CD1c-positive myeloid dendritic cell (primary cell): ENCODE results near the gene CLCN6.

Experiments
- DNase-seq: peaks from one replicate; pipeline ENCODE4 v3.0.0-alpha.2; 2016; ENCODE audit errors: extremely low spot score

CLCN6 gene

DNA sequence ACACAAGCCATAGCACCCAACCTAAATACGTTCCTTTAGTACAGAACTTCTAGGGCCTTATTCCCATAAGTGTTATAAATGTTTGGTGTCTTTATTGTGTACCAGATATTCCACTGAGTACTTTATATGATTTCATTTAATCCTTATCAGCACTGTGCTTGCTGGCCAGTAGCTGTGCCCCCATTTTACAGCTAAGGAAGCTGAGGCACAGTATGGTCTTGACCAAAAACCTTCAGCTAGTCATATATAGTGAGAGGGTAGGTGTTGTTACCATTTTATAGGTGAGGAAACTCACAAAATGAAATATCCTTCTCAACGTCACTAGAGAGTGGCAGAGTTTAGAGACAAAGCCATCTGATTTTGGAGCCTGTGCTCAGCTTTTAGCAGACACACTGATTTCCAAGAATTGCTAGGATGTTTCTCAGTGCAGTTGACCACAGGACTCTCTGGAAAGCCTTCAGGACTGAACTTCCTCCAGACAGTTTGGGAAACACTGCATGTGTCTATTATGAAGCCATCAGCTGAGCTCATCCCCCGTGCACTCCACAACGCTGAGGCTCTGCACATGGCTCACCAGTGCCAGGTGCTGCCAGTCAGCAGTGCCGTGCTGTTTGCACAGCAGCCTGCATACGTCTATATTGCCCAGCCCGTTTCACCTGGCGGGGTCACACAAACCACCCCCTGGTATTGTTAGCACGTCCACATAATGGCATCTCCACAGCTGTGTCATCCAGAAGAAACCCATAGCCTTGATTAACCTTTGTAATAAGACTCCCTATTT is 26.1 kb downstream of the CLCN6 start:
- no peak for DNase-seq

GRCh38 chr1:11833497-11833896 is 27.5 kb downstream of the CLCN6 start:
- no peak for DNase-seq

DNA sequence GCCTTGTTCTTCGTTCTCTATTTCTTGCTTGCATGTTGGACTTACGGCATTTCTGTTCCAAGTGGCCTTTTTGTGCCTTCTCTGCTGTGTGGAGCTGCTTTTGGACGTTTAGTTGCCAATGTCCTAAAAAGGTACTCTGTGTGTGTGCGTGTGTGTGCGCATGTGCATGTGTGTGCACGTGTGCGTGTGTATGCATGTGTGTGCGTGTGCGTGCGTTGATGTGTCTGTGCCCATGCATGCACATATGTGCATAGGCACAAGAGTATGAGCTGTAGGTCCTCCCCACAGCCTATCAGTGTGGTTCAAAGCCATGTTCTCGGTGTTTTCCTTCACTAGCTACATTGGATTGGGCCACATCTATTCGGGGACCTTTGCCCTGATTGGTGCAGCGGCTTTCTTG is 27.9 kb downstream of the CLCN6 start:
- no peak for DNase-seq

GRCh38 chr1:11835441-11836225 is 29.6 kb downstream of the CLCN6 start:
- no peak for DNase-seq

GRCh38 chr1:11836955-11837766 is 31.2 kb downstream of the CLCN6 start:
- DNase-seq, result no peak

DNA sequence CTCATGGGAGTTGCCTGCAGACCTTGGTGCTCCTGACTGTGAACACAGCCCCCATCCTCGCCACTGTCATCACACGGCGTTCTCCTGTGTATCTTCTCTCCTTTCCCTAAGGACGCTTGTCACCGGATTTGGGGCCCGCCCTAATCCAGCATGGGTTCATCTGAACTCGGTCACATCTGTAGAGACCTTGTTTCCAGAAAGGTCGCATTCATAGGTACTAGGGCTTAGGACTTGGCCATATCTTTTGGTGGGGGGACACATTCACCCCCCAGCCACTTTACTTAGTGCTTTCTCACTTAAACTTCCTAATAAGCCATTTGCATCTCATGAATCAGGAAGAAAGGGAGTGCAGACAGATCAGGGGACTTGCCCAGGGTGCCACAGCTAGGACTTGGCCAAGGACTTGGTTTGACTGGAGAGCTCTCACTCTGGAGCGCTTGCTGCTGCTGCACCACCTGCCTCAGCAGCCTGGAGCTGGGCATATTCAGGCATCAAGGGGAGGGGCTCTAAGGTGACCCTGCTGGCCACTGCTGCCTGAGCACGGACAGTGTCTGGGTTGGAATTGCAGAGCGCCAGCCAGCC is 31.9 kb downstream of the CLCN6 start:
- DNase-seq, result no peak

- peak; percentile 75 for DNase-seq
These were observed 32.6 kb downstream of the CLCN6 start for GRCh38 chr1:11838349-11839272.

DNA sequence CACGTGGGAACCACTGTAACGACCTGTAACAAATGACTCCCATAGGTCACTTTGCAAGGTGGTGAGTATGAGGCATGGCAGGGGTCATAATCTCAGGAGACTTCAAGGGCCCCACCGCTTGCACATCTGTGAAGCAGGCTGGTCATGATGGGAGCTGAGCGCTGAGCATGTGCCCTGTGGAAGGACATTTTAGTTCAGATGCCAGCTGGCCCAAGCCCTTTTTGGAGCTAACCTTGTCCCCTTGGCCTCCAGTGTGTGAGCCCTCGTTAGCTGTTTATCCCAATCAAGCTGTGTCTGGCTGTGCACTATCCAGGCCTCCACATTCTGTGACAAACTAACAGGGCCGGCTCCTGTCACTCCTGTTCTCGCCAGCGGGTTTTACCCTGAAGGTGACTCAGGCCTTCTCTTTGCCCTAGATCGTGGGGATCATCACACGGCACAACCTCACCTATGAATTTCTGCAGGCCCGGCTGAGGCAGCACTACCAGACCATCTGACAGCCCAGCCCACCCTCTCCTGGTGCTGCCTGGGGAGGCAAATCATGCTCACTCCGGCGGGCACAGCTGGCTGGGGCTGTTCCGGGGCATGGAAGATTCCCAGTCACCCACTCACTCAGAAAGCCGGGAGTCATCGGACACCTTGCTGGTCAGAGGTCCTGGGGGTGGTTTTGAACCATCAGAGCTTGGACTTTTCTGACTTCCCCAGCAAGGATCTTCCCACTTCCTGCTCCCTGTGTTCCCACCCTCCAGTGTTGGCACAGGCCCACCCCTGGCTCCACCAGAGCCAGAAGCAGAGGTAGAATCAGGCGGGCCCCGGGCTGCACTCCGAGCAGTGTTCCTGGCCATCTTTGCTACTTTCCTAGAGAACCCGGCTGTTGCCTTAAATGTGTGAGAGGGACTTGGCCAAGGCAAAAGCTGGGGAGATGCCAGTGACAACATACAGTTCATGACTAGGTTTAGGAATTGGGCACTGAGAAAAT is 34.0 kb downstream of the CLCN6 start:
- DNase-seq, result no peak

GRCh38 chr1:11841245-11842153 is 35.5 kb downstream of the CLCN6 start:
- DNase-seq, result peak; percentile 33

GRCh38 chr1:11842154-11843041 is 36.4 kb downstream of the CLCN6 start:
- DNase-seq, result peak; percentile 43

- DNase-seq, result no peak
These were observed 39.8 kb downstream of the CLCN6 start for GRCh38 chr1:11845641-11846335.

DNA sequence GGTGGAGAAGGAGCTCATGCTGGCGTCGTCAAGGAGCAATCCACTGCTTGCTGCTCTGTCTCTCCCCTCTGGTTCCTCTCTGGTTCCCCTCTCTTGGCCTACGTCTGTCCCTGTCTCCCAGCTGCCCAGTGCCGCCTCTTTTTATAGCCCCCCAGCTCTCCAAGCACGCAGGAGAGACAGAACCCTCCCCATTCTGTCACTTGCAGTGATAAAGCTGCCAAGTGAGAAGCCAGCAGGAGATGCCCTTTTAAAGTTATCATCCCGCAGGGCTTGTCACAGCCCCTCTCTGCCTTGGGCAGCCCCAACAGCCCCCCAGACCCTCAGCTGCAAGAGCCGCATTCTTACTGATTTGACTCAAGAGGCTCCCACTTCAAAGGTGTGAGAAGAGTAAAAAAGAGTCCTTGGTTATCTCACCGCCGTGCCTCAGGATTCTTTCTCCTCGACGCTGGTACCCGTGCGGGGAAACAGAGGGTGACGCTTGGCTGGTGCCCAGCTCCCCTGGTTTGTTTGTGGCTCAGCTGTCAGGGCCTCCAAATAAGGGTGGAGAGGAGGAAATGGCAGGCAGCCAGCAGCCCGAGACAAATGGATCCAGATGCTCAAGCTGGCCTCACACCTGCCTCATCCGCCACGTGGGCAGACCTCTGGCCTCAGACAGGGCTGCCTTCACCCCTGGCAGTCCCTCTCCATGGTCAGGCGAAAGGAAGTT is 41.8 kb downstream of the CLCN6 start, which contains the start of gene NPPA:
Gene NPPA (minus strand): TSS at position 117 of the 706 bp plus-strand sequence. CDS start 99 bp downstream, at position 18.
- no peak for DNase-seq

DNA sequence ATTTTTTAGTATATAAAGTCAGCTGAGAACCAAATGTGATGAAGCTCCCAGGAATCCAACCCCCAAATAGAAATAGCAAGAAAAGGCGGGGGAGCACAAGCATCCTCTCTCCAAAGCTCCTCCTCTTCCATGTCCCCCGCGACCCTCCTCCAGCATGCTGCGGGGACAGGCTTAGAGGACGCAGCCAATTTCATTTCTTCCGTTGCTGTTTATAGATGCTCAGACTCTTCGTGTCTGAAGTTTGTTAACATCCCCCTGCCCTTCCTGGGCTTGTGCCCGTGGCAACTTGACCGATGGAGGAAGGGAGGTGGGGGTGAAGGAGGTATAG is 42.3 kb downstream of the CLCN6 start:
- DNase-seq, result no peak

- no peak for DNase-seq
These were observed 44.2 kb downstream of the CLCN6 start for GRCh38 chr1:11850156-11850555.

DNA sequence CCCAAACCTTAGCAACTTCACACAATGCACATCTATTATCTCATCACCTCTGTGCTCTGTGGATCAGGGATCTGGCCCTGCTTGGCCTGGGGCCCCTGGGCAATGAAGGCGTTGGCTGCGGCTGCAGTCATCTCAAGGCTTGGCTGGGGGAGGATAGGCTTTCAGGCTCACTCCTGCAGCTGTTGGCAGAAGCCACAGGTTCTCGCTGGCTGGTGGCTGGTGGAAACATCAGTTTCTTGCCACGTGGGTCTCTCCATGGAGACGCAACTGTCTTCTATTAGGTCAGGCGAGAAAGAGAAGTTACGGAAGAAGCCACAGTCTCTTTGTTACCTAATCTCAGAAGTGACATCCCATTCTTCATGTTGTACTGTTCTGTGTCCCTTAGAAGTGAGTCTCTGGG is 45.2 kb downstream of the CLCN6 start:
- DNase-seq, result peak; percentile 62

- no peak for DNase-seq
These were observed 48.5 kb downstream of the CLCN6 start for GRCh38 chr1:11854519-11854918.
